Colonic mucosa (tissue), 4 donors: Measurements from ENCODE around the gene TBCE. TPM values are rescaled to one million over a fixed set of nuclear protein-coding genes. Genes with fewer than 3 reads are reported as not detected.
A peak's percentile ranks its signal among the peaks of the same experiment; 100 is the strongest.
"Not testable (repeated sequence)": the region's sequence is repeated elsewhere in the genome, so short reads cannot be mapped to it uniquely, and the experiment has no call there.

Experiments used
- DNase-seq: peaks from one replicate; pipeline ENCODE4 v3.0.0-alpha.2; 2020
- H3K27ac ChIP-seq: fragments of 200-600 bp; one replicate; pipeline ENCODE4 v1.8.0; 2021
- H3K27me3 ChIP-seq: fragments of 200-600 bp; one replicate; pipeline ENCODE4 v1.8.0; 2021
- H3K36me3 ChIP-seq: fragments of 200-600 bp; one replicate; pipeline ENCODE4 v1.8.0; 2021
- H3K4me1 ChIP-seq: fragments of 200-600 bp; one replicate; pipeline ENCODE4 v1.8.0; 2021; ENCODE audit warnings: mild to moderate bottlenecking
- H3K4me3 ChIP-seq: fragments of 200-600 bp; one replicate; pipeline ENCODE4 v1.8.0; 2021
- H3K9ac ChIP-seq, 2 donors: one replicate each; pipeline ENCODE4 v1.7.0; 2013; ENCODE audit warnings: control low read depth in 2 of 2, low read depth in 2 of 2, low read length in 2 of 2
- H3K9me3 ChIP-seq: fragments of 200-600 bp; one replicate; pipeline ENCODE4 v1.8.0; 2021
- CTCF ChIP-seq: fragments of 200-600 bp; IDR thresholded peaks from one replicate; pipeline ENCODE4 v1.8.0; 2022; ENCODE audit warnings: antibody characterized with exemption, mild to moderate bottlenecking
- intact Hi-C: fragments of 100-400 bp; cut with DNase I; formaldehyde crosslinking; loops from one replicate; pipeline ENCODE4 v1.14.1; 2022
- total RNA-seq, 2 donors: library from RNA; stranded (reverse); fragmentation: NEBNext Ultra II Directional in 1 of 2; extraction: Animal tissue kit (Norgen Biotek cat#: 25700) in 1 of 2; gene quantifications; one replicate each; pipeline ENCODE4 v1.2.1, GENCODE V29; 2021
- donor health status: healthy.
- donor health status: DM: no; HTN: no; CAD: no.
- donor health status: DM: no; HTN: no; CAD: no.

TBCE gene
- total RNA-seq, 2 donors from 2014 or later = 12.6 to 22.7 TPM

GRCh38 chr1:235357485-235358373 lies 9.5 kb upstream of the TBCE start:
- no peaks in the 10 kb centered on the region for H3K4me1 ChIP-seq
- no peaks in the 10 kb centered on the region for H3K36me3 ChIP-seq
- no peak overlapping the region for H3K9ac ChIP-seq
- no peak overlapping the region for H3K27ac ChIP-seq
- no peak for TF ChIP-seq CTCF
- H3K4me3 ChIP-seq = no peak overlapping the region
- DNase-seq = no peak
- intact Hi-C loops = no loop called here
- H3K9me3 ChIP-seq = no peaks in the 10 kb centered on the region
- no peaks in the 10 kb centered on the region for H3K27me3 ChIP-seq

GRCh38 chr1:235358899-235359298 lies 8.3 kb upstream of the TBCE start:
- intact Hi-C loops = no loop called here
- no peaks in the 10 kb centered on the region for H3K36me3 ChIP-seq

GRCh38 chr1:235364189-235364588 lies 3.0 kb upstream of the TBCE start:
- H3K4me3 ChIP-seq, H3K4me1 ChIP-seq, intact Hi-C loops, H3K27me3 ChIP-seq, H3K36me3 ChIP-seq, H3K9me3 ChIP-seq, H3K9ac ChIP-seq, DNase-seq, H3K27ac ChIP-seq: not testable (repeated sequence)

More at GRCh38 chr1:235358899-235359298, 8.3 kb upstream of the TBCE start:
- Histone ChIP-seq H3K9me3 (no peaks in the 10 kb centered on the region), H3K4me3 (no peak overlapping the region), H3K9ac (no peak overlapping the region), H3K4me1 (no peaks in the 10 kb centered on the region), H3K27ac (no peak overlapping the region), H3K27me3 (no peaks in the 10 kb centered on the region)
- TF ChIP-seq CTCF = no peak
- no peak for DNase-seq

GRCh38 chr1:235366286-235366685 lies 941 bp upstream of the TBCE start:
- no peaks in the 10 kb centered on the region for H3K36me3 ChIP-seq
- no peak for DNase-seq
- no peak overlapping the region for H3K4me3 ChIP-seq
- intact Hi-C loops = no loop called here
- H3K4me1 ChIP-seq = no peaks in the 10 kb centered on the region
- no peak overlapping the region for H3K9ac ChIP-seq
- no peak overlapping the region for H3K27ac ChIP-seq
- TF ChIP-seq CTCF = no peak
- H3K9me3 ChIP-seq = no peaks in the 10 kb centered on the region
- H3K27me3 ChIP-seq = no peaks in the 10 kb centered on the region

GRCh38 chr1:235368428-235368827 lies 1.2 kb downstream of the TBCE start:
- H3K27ac ChIP-seq = no peak overlapping the region
- H3K4me1 ChIP-seq = no peaks in the 10 kb centered on the region
- DNase-seq = no peak
- H3K9me3 ChIP-seq = no peaks in the 10 kb centered on the region
- peak overlapping the region; percentile 81 for H3K4me3 ChIP-seq
- no peaks in the 10 kb centered on the region for H3K27me3 ChIP-seq
- intact Hi-C loops = no loop called here
- no peak for TF ChIP-seq CTCF
- H3K9ac ChIP-seq = no peak overlapping the region
- H3K36me3 ChIP-seq = no peaks in the 10 kb centered on the region

GRCh38 chr1:235369802-235370201 lies 2.6 kb downstream of the TBCE start:
- no peak overlapping the region for H3K9ac ChIP-seq
- H3K27me3 ChIP-seq = no peaks in the 10 kb centered on the region
- no peak overlapping the region for H3K27ac ChIP-seq
- H3K36me3 ChIP-seq = no peaks in the 10 kb centered on the region
- no peak for TF ChIP-seq CTCF
- intact Hi-C loops = no loop called here
- H3K4me1 ChIP-seq = no peaks in the 10 kb centered on the region
- H3K9me3 ChIP-seq = no peaks in the 10 kb centered on the region
- no peak for DNase-seq
- no peak overlapping the region for H3K4me3 ChIP-seq
